Neural cell (in vitro differentiated cells): ENCODE results near the gene C11orf42. TPM values are rescaled to one million over a fixed set of nuclear protein-coding genes. Genes with fewer than 3 reads are reported as not detected.

Source experiments
- H2AFZ ChIP-seq: fragments of 200-600, 300-800 bp; sonication (generic), shearing (Covaris generic); 2 replicates; pipeline ENCODE4 v1.6.0; 2014; ENCODE audit warnings: low read depth, mild to moderate bottlenecking, antibody characterized with exemption, low read length, moderate library complexity
- H3F3A ChIP-seq: fragments of 200-600 bp; shearing (Covaris generic); 2 replicates; pipeline ENCODE4 v1.6.1; 2016; ENCODE audit warnings: mild to moderate bottlenecking, moderate library complexity, mixed read lengths, antibody characterized with exemption, low read length; ENCODE audit not compliant: insufficient read depth, poor library complexity, severe bottlenecking
- H3K27ac ChIP-seq: fragments of 200-600, 300-800 bp; sonication (generic), shearing (Covaris generic); 2 replicates; pipeline ENCODE4 v1.5.1; 2014; ENCODE audit warnings: mild to moderate bottlenecking, low read length, moderate library complexity
- H3K27me3 ChIP-seq: fragments of 300-800, 200-600 bp; sonication (generic), shearing (Covaris generic); 2 replicates; pipeline ENCODE4 v1.6.0; 2014; ENCODE audit warnings: mild to moderate bottlenecking, low read depth, low read length, moderate library complexity; ENCODE audit not compliant: insufficient read depth
- H3K36me3 ChIP-seq: fragments of 300-800, 200-600 bp; sonication (generic), shearing (Covaris generic); 2 replicates; pipeline ENCODE4 v1.5.1; 2014; ENCODE audit warnings: mild to moderate bottlenecking, antibody characterized with exemption, low read length, moderate library complexity; ENCODE audit not compliant: insufficient read depth
- H3K4me2 ChIP-seq: fragments of 300-800, 200-600 bp; sonication (generic), shearing (Covaris generic); 2 replicates; pipeline ENCODE4 v1.6.0; 2014; ENCODE audit warnings: mild to moderate bottlenecking, low read length
- H3K4me3 ChIP-seq: fragments of 300-800, 200-600 bp; sonication (generic), shearing (Covaris generic); 2 replicates; pipeline ENCODE4 v1.5.1; 2014; ENCODE audit warnings: mild to moderate bottlenecking, low read length, moderate library complexity
- H3K79me2 ChIP-seq: fragments of 200-600 bp; shearing (Covaris generic); replicated peaks from 2 replicates; pipeline ENCODE4 v1.6.0; 2014; ENCODE audit warnings: mild to moderate bottlenecking, low read length, moderate library complexity; ENCODE audit not compliant: insufficient read depth
- H3K9ac ChIP-seq: fragments of 300-800, 200-600 bp; sonication (generic), shearing (Covaris generic); 2 replicates; pipeline ENCODE4 v1.6.1; 2016; ENCODE audit warnings: mild to moderate bottlenecking, low read length, mixed read lengths
- H3K9me2 ChIP-seq: fragments of 200-600 bp; shearing (Covaris generic); 2 replicates; pipeline ENCODE4 v1.6.1; 2016; ENCODE audit warnings: mild to moderate bottlenecking, low read length, mixed read lengths; ENCODE audit not compliant: insufficient read depth
- H3K9me3 ChIP-seq: fragments of 200-600, 300-800 bp; sonication (generic), shearing (Covaris generic); 2 replicates; pipeline ENCODE4 v1.6.1; 2016; ENCODE audit warnings: mild to moderate bottlenecking, mixed run types, low read length, moderate library complexity, mixed read lengths
- H4K20me1 ChIP-seq: fragments of 200-600 bp; shearing (Covaris generic); 2 replicates; pipeline ENCODE4 v1.6.1; 2016; ENCODE audit warnings: mild to moderate bottlenecking, mixed run types; ENCODE audit not compliant: insufficient read depth
- EP300 ChIP-seq: fragments of 450-650 bp; conservative IDR thresholded peaks from 2 replicates; pipeline ENCODE4 v1.6.1; 2014; ENCODE audit warnings: antibody characterized with exemption, mild to moderate bottlenecking, moderate library complexity; ENCODE audit not compliant: poor library complexity, severe bottlenecking
- EZH2 ChIP-seq: fragments of 200-600, 300-800 bp; shearing (Covaris generic), sonication (generic); IDR thresholded peaks from 2 replicates; pipeline ENCODE4 v1.6.1; 2014; ENCODE audit warnings: antibody characterized with exemption, low read length, borderline replicate concordance, mild to moderate bottlenecking; ENCODE audit not compliant: insufficient read depth, poor library complexity, severe bottlenecking
- MXI1 ChIP-seq: fragments of 450-650 bp; conservative IDR thresholded peaks from 2 replicates; pipeline ENCODE4 v1.6.1; 2014; ENCODE audit warnings: antibody characterized with exemption, mild to moderate bottlenecking; ENCODE audit not compliant: poor library complexity, severe bottlenecking
- POLR2AphosphoS5 ChIP-seq: IDR thresholded peaks from 2 replicates; pipeline ENCODE4 v1.6.1; 2012
- RAD21 ChIP-seq: fragments of 450-650 bp; conservative IDR thresholded peaks from 2 replicates; pipeline ENCODE4 v1.6.1; 2014; ENCODE audit warnings: antibody characterized with exemption, mild to moderate bottlenecking, moderate library complexity
- SMC3 ChIP-seq: fragments of 450-650 bp; conservative IDR thresholded peaks from 2 replicates; pipeline ENCODE4 v1.6.1; 2014; ENCODE audit warnings: antibody characterized with exemption, mild to moderate bottlenecking, moderate library complexity; ENCODE audit not compliant: poor library complexity
- TAF1 ChIP-seq: IDR thresholded peaks from 2 replicates; pipeline ENCODE4 v1.6.1; 2012; ENCODE audit warnings: low read depth
- polyA plus RNA-seq: library from polyadenylated mRNA; depleted of rRNA; stranded (reverse); fragments of >200 nt; gene quantifications from 2 replicates; pipeline ENCODE4 v1.2.3, GENCODE V29; 2014
- TF ChIP-seq, protein P1 (sequence below): fragments of 450-650 bp; IDR thresholded peaks from 2 replicates; pipeline ENCODE4 v1.5.1; 2014; ENCODE audit warnings: antibody characterized with exemption, mild to moderate bottlenecking, moderate library complexity; ENCODE audit not compliant: poor library complexity, severe bottlenecking
- TF ChIP-seq, protein P2 (sequence below): IDR thresholded peaks from 2 replicates; pipeline ENCODE4 v1.6.1; 2012; ENCODE audit warnings: borderline replicate concordance

The C11orf42 gene
- polyA plus RNA-seq, 1 donor from 2014 or later: not detected

DNA sequence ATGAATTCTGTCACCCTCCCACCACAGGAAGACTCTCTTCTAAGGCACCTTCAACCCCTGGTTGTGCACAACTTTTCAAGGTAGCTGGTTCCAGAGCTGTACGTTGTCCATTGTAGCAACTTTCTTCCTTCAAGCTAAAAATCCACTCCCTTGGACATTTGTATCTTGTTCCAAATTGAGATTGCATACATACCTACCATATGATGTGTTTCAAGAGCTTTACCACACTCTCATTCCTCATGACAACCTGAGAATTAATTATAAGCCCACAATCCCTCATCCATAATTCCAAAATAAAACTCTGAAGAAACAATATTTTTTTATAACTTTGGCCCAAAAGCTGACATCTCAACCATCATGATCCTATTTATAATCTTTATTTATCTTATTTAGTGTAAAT, 3.3 kb upstream of the C11orf42 start:
- TF ChIP-seq MXI1 (no peak), SMC3 (no peak), EZH2 (no peak), RAD21 (no peak), TAF1 (no peak), POLR2AphosphoS5 (no peak), EP300 (no peak)
- TF ChIP-seq, protein P1, sequence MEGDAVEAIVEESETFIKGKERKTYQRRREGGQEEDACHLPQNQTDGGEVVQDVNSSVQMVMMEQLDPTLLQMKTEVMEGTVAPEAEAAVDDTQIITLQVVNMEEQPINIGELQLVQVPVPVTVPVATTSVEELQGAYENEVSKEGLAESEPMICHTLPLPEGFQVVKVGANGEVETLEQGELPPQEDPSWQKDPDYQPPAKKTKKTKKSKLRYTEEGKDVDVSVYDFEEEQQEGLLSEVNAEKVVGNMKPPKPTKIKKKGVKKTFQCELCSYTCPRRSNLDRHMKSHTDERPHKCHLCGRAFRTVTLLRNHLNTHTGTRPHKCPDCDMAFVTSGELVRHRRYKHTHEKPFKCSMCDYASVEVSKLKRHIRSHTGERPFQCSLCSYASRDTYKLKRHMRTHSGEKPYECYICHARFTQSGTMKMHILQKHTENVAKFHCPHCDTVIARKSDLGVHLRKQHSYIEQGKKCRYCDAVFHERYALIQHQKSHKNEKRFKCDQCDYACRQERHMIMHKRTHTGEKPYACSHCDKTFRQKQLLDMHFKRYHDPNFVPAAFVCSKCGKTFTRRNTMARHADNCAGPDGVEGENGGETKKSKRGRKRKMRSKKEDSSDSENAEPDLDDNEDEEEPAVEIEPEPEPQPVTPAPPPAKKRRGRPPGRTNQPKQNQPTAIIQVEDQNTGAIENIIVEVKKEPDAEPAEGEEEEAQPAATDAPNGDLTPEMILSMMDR: no peak
- TF ChIP-seq, protein P2, sequence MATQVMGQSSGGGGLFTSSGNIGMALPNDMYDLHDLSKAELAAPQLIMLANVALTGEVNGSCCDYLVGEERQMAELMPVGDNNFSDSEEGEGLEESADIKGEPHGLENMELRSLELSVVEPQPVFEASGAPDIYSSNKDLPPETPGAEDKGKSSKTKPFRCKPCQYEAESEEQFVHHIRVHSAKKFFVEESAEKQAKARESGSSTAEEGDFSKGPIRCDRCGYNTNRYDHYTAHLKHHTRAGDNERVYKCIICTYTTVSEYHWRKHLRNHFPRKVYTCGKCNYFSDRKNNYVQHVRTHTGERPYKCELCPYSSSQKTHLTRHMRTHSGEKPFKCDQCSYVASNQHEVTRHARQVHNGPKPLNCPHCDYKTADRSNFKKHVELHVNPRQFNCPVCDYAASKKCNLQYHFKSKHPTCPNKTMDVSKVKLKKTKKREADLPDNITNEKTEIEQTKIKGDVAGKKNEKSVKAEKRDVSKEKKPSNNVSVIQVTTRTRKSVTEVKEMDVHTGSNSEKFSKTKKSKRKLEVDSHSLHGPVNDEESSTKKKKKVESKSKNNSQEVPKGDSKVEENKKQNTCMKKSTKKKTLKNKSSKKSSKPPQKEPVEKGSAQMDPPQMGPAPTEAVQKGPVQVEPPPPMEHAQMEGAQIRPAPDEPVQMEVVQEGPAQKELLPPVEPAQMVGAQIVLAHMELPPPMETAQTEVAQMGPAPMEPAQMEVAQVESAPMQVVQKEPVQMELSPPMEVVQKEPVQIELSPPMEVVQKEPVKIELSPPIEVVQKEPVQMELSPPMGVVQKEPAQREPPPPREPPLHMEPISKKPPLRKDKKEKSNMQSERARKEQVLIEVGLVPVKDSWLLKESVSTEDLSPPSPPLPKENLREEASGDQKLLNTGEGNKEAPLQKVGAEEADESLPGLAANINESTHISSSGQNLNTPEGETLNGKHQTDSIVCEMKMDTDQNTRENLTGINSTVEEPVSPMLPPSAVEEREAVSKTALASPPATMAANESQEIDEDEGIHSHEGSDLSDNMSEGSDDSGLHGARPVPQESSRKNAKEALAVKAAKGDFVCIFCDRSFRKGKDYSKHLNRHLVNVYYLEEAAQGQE: no peak
- Histone ChIP-seq H3K79me2 (no peaks in the 10 kb centered on the region), H3K9me2 (no peaks in the 10 kb centered on the region), H3K9ac (no peak overlapping the region), H3K4me3 (no peak overlapping the region), H4K20me1 (no peaks in the 10 kb centered on the region), H3K27me3 (no peaks in the 10 kb centered on the region), H3K27ac (no peak overlapping the region), H3K9me3 (no peaks in the 10 kb centered on the region), H2AFZ (no peak overlapping the region), H3K4me2 (no peak overlapping the region), H3K36me3 (no peaks in the 10 kb centered on the region), H3F3A (no peaks in the 10 kb centered on the region)

GRCh38 chr11:6203327-6203726, 2.0 kb upstream of the C11orf42 start:
- H3K9me2 ChIP-seq: no peaks in the 10 kb centered on the region
- no peak overlapping the region for H3K4me3 ChIP-seq
- no peak overlapping the region for H3K9ac ChIP-seq
- H3K27ac ChIP-seq: no peak overlapping the region
- H3K9me3 ChIP-seq: no peaks in the 10 kb centered on the region
- TF ChIP-seq MXI1 (no peak), RAD21 (no peak), SMC3 (no peak), POLR2AphosphoS5 (no peak), EP300 (no peak), TAF1 (no peak)
- TF ChIP-seq, protein P2: no peak
- H3K27me3 ChIP-seq: no peaks in the 10 kb centered on the region
- H3K79me2 ChIP-seq: no peaks in the 10 kb centered on the region
- no peaks in the 10 kb centered on the region for H4K20me1 ChIP-seq
- no peaks in the 10 kb centered on the region for H3K36me3 ChIP-seq
- H3K4me2 ChIP-seq: no peak overlapping the region
- no peak overlapping the region for H2AFZ ChIP-seq
- no peaks in the 10 kb centered on the region for H3F3A ChIP-seq
